Tibial artery (tissue), 4 donors: Measurements from ENCODE around the gene LCLAT1.
A peak's percentile ranks its signal among the peaks of the same experiment; 100 is the strongest.

Experiments used
- DNase-seq, 2 donors: peaks; one replicate each; pipeline ENCODE4 v3.0.0-alpha.2; 2019
- H3K27ac ChIP-seq, 2 donors: fragments of 200-600 bp; sonication (generic) in 1 of 2; 1 replicate in 1 of 2; 2 replicates in 1 of 2; pipeline ENCODE4 v1.5.1; 2018 to 2019; ENCODE audit warnings: mild to moderate bottlenecking in 1 of 2
- H3K27me3 ChIP-seq, 2 donors: fragments of 200-600 bp; sonication (generic) in 1 of 2; one replicate each; pipeline versions ENCODE4 v1.5.1 to v1.6.0; 2016 to 2019
- H3K36me3 ChIP-seq, 3 donors: fragments of 200-600 bp; sonication (generic) in 2 of 3; one replicate each; pipeline ENCODE4 v1.5.1; 2016 to 2019; ENCODE audit warnings: mild to moderate bottlenecking in 2 of 3
- H3K4me1 ChIP-seq, 4 donors: fragments of 200-600 bp; sonication (generic) in 2 of 4; 1 replicate in 3 of 4; 2 replicates in 1 of 4; pipeline ENCODE4 v1.5.1; 2016 to 2019
- H3K4me3 ChIP-seq, 2 donors: fragments of 200-600 bp; sonication (generic) in 1 of 2; 1 replicate in 1 of 2; 2 replicates in 1 of 2; pipeline ENCODE4 v1.5.1; 2018 to 2019; ENCODE audit warnings: mild to moderate bottlenecking in 2 of 2
- H3K9me3 ChIP-seq, 3 donors: fragments of 200-600 bp; sonication (generic) in 1 of 3; one replicate each; pipeline ENCODE4 v1.5.1; 2016 to 2019
- intact Hi-C: fragments of 100-400 bp; cut with DNase I; formaldehyde crosslinking; loops from one replicate; pipeline ENCODE4 v1.15.0; 2023; ENCODE audit warnings: low total_unique reads
- TF ChIP-seq, protein P1 (sequence below), 2 experiments: fragments of 200-600 bp in 1 of 2; fragments of 450-650 bp in 1 of 2; IDR thresholded peaks; one replicate each; pipeline ENCODE4 v1.5.1; 2017 to 2019; ENCODE audit warnings: antibody characterized with exemption in 2 of 2, mild to moderate bottlenecking in 1 of 2, moderate library complexity in 1 of 2

LCLAT1 gene

DNA sequence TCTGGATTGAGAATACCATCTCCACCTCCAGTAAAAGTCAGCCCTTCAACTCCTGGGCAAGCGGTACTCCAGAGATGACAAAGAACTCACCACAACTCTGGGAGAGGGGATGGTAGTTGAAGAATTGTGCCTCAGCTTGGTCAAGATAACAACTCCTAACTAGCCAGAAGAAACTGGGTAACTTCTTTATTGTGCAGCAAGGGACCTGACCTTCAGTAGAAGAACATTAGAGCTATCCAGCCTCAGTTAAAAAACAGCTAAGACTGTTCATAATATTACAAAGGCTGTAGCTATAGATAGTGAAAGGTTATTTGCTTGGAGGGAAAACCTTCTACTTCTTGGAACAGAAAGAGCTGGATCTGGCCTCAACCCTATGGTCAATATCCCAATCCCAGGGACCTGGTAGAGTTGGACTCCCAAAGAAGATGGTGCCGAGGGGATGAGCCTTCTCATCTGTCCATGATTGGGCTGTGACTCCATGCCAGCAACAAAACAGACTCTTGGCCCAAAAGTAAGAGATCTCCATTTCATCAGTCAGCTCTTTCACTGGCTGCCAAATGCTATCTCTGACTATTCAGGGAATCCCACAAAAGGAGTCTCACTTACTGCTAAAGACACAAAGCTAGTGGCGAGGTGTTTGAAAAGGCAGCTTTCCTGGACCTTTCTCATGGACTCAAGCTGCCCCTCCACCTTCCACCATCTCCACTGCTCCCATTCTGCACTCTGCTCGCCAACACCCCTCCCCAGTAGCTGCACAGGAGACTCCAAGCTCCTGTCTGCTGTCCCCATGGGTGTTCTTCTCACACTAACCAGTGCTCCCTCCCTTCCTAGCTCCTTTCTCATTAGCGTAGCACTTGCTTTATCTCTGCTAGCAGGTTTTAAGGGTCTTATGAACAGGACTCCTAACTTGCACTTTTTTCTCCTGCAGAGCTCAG lies 214.4 kb downstream of the LCLAT1 start:
- Histone ChIP-seq H3K4me3 (no peak overlapping the region), H3K36me3 (no peaks in the 10 kb centered on the region), H3K27me3 (no peaks in the 10 kb centered on the region), H3K9me3 (no peaks in the 10 kb centered on the region), H3K4me1 (peaks cover 0 to 21% (median 5%) of the 10 kb centered on the region in 4 donors), H3K27ac (no peak overlapping the region)
- DNase-seq, result no peak
- intact Hi-C loops, result no loop called here
- TF ChIP-seq, protein P1, sequence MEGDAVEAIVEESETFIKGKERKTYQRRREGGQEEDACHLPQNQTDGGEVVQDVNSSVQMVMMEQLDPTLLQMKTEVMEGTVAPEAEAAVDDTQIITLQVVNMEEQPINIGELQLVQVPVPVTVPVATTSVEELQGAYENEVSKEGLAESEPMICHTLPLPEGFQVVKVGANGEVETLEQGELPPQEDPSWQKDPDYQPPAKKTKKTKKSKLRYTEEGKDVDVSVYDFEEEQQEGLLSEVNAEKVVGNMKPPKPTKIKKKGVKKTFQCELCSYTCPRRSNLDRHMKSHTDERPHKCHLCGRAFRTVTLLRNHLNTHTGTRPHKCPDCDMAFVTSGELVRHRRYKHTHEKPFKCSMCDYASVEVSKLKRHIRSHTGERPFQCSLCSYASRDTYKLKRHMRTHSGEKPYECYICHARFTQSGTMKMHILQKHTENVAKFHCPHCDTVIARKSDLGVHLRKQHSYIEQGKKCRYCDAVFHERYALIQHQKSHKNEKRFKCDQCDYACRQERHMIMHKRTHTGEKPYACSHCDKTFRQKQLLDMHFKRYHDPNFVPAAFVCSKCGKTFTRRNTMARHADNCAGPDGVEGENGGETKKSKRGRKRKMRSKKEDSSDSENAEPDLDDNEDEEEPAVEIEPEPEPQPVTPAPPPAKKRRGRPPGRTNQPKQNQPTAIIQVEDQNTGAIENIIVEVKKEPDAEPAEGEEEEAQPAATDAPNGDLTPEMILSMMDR (IDR thresholded peaks at IDR 0.05), result no peak

DNA sequence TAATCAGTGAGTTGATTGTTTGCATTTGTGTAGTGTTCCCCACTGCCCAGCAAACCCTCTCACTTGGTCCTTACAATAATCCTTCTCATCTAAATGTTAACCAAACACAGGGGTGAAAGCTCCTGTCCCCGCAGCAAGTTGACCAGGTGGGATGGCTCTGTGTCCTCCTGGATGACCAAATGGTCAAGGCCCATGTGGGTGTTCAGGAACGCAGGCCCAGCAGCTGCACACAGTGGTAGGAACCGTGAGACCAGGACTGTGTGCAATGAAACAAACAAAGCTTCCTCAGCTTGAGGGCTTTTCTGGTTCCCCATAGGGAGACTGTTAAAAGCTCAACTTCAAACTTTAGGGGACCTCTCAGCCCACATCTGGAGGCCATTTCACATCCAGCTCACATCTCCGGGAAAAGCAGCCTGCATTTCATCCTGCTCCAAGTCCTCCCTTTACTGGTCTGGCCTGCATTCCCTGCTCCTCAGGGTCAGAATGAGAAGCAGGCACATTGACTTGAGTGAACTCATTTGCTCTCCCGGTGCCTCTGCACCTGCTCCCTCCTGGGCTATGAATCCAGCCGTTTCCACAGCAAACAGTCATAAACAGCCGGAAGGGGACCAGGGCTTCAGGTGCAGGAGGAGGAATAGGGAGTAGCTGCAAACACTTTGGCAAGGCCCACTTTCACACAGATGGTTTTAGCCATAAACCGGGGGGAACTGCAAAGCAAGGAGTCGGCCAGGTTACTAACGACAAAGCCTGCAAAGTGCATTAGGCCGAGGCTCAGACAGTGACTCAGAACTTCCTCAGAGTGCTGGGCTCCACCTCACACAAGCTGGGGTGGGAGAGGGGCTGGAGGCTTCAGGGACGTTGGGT lies 215.5 kb downstream of the LCLAT1 start:
- TF ChIP-seq, protein P1 (IDR thresholded peaks at IDR 0.05), result no peak
- H3K36me3 ChIP-seq, result no peaks in the 10 kb centered on the region
- no peaks in the 10 kb centered on the region for H3K9me3 ChIP-seq
- H3K27me3 ChIP-seq, result no peaks in the 10 kb centered on the region
- no peak for DNase-seq
- no peak overlapping the region for H3K27ac ChIP-seq
- peaks cover 0 to 26% (median 5%) of the 10 kb centered on the region in 4 donors for H3K4me1 ChIP-seq
- intact Hi-C loops, result no loop called here
- H3K4me3 ChIP-seq, result no peak overlapping the region

DNA sequence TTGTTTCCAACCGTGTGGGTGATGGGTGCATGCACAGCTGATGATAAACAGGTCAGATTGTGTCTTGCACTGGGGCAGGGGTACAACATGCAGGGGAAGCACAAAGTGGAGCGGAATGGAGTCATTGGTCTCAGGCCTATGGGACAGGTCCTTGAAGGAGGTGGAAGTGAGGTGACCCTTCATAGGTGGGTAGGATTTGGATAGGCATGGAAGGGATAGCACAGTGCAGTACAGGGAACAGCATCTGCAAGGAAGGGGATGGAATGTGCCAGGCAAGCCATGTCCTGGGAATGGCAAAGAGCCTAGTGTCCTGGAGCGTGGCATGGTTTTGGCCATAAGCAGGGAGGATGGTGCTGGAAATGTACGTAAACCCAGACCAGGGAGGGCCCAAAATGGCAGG lies 216.3 kb downstream of the LCLAT1 start:
- Histone ChIP-seq H3K27me3 (no peaks in the 10 kb centered on the region), H3K27ac (no peak overlapping the region), H3K36me3 (no peaks in the 10 kb centered on the region), H3K9me3 (no peaks in the 10 kb centered on the region), H3K4me1 (peaks cover 0 to 26% (median 5%) of the 10 kb centered on the region in 4 donors), H3K4me3 (no peak overlapping the region)
- TF ChIP-seq, protein P1 (IDR thresholded peaks at IDR 0.05), result no peak
- DNase-seq, result no peak
- intact Hi-C loops, result no loop called here

DNA sequence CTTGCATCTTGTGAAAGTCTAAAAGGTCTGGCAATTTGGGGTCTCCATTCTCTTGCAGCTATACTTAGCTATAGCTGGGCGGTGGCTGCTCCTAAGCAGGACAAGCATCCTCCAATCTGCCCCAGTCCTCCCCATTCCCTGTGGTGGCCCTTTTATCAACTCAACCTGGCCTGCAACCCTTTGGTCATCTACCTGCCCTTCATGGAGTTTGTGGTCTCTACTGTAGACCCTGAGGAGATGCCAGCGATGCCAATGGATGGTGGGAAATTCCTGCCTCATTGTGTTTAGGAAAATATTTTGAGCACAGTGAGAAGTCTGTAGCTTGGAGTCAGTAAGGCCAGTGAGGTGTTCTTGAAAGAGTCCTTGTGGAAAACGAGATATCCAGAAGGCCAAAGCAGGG lies 216.8 kb downstream of the LCLAT1 start:
- Histone ChIP-seq H3K4me1 (peaks cover 0 to 26% (median 5%) of the 10 kb centered on the region in 4 donors), H3K4me3 (no peak overlapping the region), H3K36me3 (no peaks in the 10 kb centered on the region), H3K9me3 (no peaks in the 10 kb centered on the region), H3K27ac (no peak overlapping the region), H3K27me3 (no peaks in the 10 kb centered on the region)
- TF ChIP-seq, protein P1 (IDR thresholded peaks at IDR 0.05), result no peak
- DNase-seq, result no peak
- intact Hi-C loops, result no loop called here

DNA sequence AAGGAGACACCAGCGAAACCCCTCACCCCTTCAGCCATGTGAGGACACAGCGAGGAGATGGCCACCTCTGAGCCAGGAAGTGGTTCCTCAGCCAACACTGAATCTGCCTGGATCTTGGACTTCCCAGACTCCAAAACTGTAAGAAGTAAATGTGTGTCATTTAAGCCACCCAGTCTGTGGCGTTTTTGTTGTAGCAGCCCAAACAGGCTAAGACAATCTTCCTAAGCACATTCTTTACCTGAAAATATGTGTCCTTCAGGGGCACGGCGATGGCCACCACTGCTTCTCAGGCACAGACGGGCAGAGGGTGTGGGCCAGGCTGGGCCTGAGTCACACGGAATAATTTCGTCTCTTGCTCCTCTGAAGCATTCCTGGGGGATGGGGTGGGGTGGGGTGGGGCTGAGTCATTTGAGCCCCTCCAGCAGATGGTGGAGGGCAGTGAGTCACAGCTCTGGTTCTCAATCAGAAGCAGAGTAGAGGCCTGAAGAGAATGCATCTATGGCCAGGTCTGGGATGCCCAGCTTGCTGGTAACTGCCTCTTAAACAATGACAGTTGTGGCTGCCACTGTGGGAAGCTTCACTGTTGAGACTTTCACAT lies 217.8 kb downstream of the LCLAT1 start:
- Histone ChIP-seq H3K36me3 (no peaks in the 10 kb centered on the region), H3K4me3 (no peak overlapping the region), H3K27ac (peak overlapping the region; percentile 72 to 73), H3K4me1 (peaks cover 0 to 26% (median 5%) of the 10 kb centered on the region in 4 donors), H3K27me3 (no peaks in the 10 kb centered on the region), H3K9me3 (peaks cover 0 to 4% (median 0%) of the 10 kb centered on the region in 3 donors)
- peak in 1 of 2 donors; percentile 67 for DNase-seq
- TF ChIP-seq, protein P1 (IDR thresholded peaks at IDR 0.05), result no peak
- intact Hi-C loops, result no loop called here
